H1 (cell line): ENCODE results near the gene AHRR. TPM values are rescaled to one million over a fixed set of nuclear protein-coding genes. Genes with fewer than 3 reads are reported as not detected.
"Not testable (repeated sequence)": the region's sequence is repeated elsewhere in the genome, so short reads cannot be mapped to it uniquely, and the experiment has no call there.

Experiments
- CTCF ChIA-PET: fragments of 300-600 bp; sonication (Branson Sonifier 250); formaldehyde crosslinking; loops from one replicate; lab custom pipeline; 2021; ENCODE audit not compliant: partially characterized antibody; lab: Charles Lee
- POLR2A ChIA-PET: fragments of 300-600 bp; sonication (Branson Sonifier 250); formaldehyde crosslinking; loops from one replicate; lab custom pipeline; 2021; ENCODE audit warnings: inconsistent platforms; ENCODE audit not compliant: partially characterized antibody; lab: Charles Lee
- DNase-seq, 2 experiments: peaks; one replicate each; pipeline versions ENCODE4 v3.0.0 to v3.0.0-alpha.2; 2010 to 2022; ENCODE audit warnings: low spot score in 2 of 2, low read depth in 1 of 2, mixed read lengths in 1 of 2
- FAIRE-seq: peaks from 2 replicates; lab custom pipeline; 2011; peaks lifted over from hg19 to GRCh38; lab: Jason Lieb, UNC
- H2AFZ ChIP-seq: 2 replicates; pipeline ENCODE4 v1.8.1; 2012; ENCODE audit warnings: low read length, inconsistent platforms
- H2AK5ac ChIP-seq: 2 replicates; pipeline ENCODE4 v1.6.1; 2013; ENCODE audit warnings: low read depth, low read length
- H2BK120ac ChIP-seq: replicated peaks from 2 replicates; pipeline ENCODE3; 2013; ENCODE audit warnings: low read depth, low read length, inconsistent platforms
- H2BK12ac ChIP-seq: 2 replicates; pipeline ENCODE4 v1.6.1; 2013; ENCODE audit warnings: low read depth, low read length
- H2BK15ac ChIP-seq: 2 replicates; pipeline ENCODE4 v1.6.1; 2013; ENCODE audit warnings: low read length
- H2BK20ac ChIP-seq: 2 replicates; pipeline ENCODE4 v1.6.1; 2013; ENCODE audit warnings: low read length
- H2BK5ac ChIP-seq: 2 replicates; pipeline ENCODE4 v1.6.1; 2013; ENCODE audit warnings: low read depth, low read length
- H3K14ac ChIP-seq: 2 replicates; pipeline ENCODE4 v1.6.1; 2013; ENCODE audit warnings: inconsistent platforms; ENCODE audit not compliant: insufficient read length
- H3K18ac ChIP-seq: 2 replicates; pipeline ENCODE4 v1.6.1; 2013; ENCODE audit warnings: low read length; ENCODE audit errors: extremely low read depth
- H3K23ac ChIP-seq: 2 replicates; pipeline ENCODE4 v1.6.1; 2013; ENCODE audit warnings: inconsistent platforms; ENCODE audit not compliant: insufficient read length
- H3K23me2 ChIP-seq: 2 replicates; pipeline ENCODE4 v1.6.1; 2013; ENCODE audit warnings: low read depth, low read length
- H3K27ac ChIP-seq: 2 replicates; pipeline ENCODE4 v1.6.1; 2011; ENCODE audit warnings: low read depth, low read length, inconsistent platforms
- H3K27me3 ChIP-seq, 4 experiments: replicated peaks in 1 of 4; 1 replicate in 1 of 4; 2 replicates in 3 of 4; pipeline versions ENCODE4 v1.6.1 to v1.8.1; 2011 to 2013; ENCODE audit warnings: low read length in 3 of 4, mild to moderate bottlenecking in 3 of 4, inconsistent platforms in 2 of 4, mixed read lengths in 2 of 4, moderate library complexity in 1 of 4; ENCODE audit not compliant: control insufficient read depth in 3 of 4, insufficient read depth in 3 of 4; ENCODE audit errors: extremely low read depth in 1 of 4
- H3K36me3 ChIP-seq, 4 experiments: 2 replicates each; pipeline versions ENCODE4 v1.6.1 to v1.8.1; 2011 to 2013; ENCODE audit warnings: mild to moderate bottlenecking in 4 of 4, low read length in 3 of 4, moderate library complexity in 2 of 4, control low read depth in 1 of 4, inconsistent platforms in 1 of 4; ENCODE audit not compliant: insufficient read depth in 4 of 4, control insufficient read depth in 2 of 4
- H3K4ac ChIP-seq: replicated peaks from 2 replicates; pipeline ENCODE3; 2013; ENCODE audit warnings: low read length, low read depth, mixed read lengths, inconsistent platforms; ENCODE audit not compliant: insufficient read length
- H3K4me1 ChIP-seq, 4 experiments: replicated peaks in 1 of 4; 1 replicate in 1 of 4; 2 replicates in 3 of 4; pipeline versions ENCODE4 v1.6.1 to v1.8.1; 2011 to 2013; ENCODE audit warnings: low read length in 3 of 4, inconsistent platforms in 2 of 4, mixed read lengths in 1 of 4; ENCODE audit not compliant: insufficient read depth in 4 of 4, control insufficient read depth in 3 of 4
- H3K4me2 ChIP-seq, 2 experiments: 2 replicates each; pipeline versions ENCODE4 v1.6.1 to v1.8.1; 2011 to 2013; ENCODE audit warnings: low read depth in 2 of 2, low read length in 2 of 2, control low read depth in 1 of 2, inconsistent platforms in 1 of 2, mild to moderate bottlenecking in 1 of 2; ENCODE audit not compliant: insufficient read depth in 1 of 2
- H3K4me3 ChIP-seq, 4 experiments: fragments of 200-600, 300-600 bp in 1 of 4; sonication (generic), shearing (Covaris generic), sonication (Bioruptor Twin) in 1 of 4; 2 replicates each; pipeline versions ENCODE4 v1.5.1 to v1.8.1; 2011 to 2016; ENCODE audit warnings: low read length in 4 of 4, low read depth in 3 of 4, control low read depth in 2 of 4, inconsistent platforms in 2 of 4, mild to moderate bottlenecking in 2 of 4, mixed read lengths in 1 of 4, moderate library complexity in 1 of 4; ENCODE audit not compliant: insufficient read depth in 2 of 4; ENCODE audit errors: extremely low read depth in 1 of 4
- H3K56ac ChIP-seq: replicated peaks from 2 replicates; pipeline ENCODE3; 2013; ENCODE audit warnings: low read depth, mild to moderate bottlenecking, mixed read lengths, low read length, inconsistent platforms; ENCODE audit not compliant: insufficient read length
- H3K79me1 ChIP-seq: 2 replicates; pipeline ENCODE4 v1.6.1; 2013; ENCODE audit warnings: low read depth, low read length, control low read depth
- H3K79me2 ChIP-seq, 2 experiments: 2 replicates each; pipeline versions ENCODE4 v1.6.1 to v1.8.1; 2012 to 2013; ENCODE audit warnings: low read length in 2 of 2, mild to moderate bottlenecking in 2 of 2, inconsistent platforms in 1 of 2; ENCODE audit not compliant: insufficient read depth in 2 of 2, control insufficient read depth in 1 of 2
- H3K9ac ChIP-seq, 4 experiments: replicated peaks in 1 of 4; 1 replicate in 1 of 4; 2 replicates in 3 of 4; pipeline versions ENCODE4 v1.6.1 to v1.8.1; 2011 to 2013; ENCODE audit warnings: low read depth in 3 of 4, low read length in 3 of 4, control low read depth in 2 of 4, mild to moderate bottlenecking in 2 of 4, moderate library complexity in 2 of 4, inconsistent platforms in 1 of 4; ENCODE audit errors: extremely low read depth in 1 of 4
- H3K9me3 ChIP-seq, 2 experiments: 2 replicates each; pipeline versions ENCODE4 v1.6.1 to v1.8.1; 2012 to 2013; ENCODE audit warnings: mild to moderate bottlenecking in 2 of 2, moderate library complexity in 2 of 2, control low read depth in 1 of 2, inconsistent platforms in 1 of 2, low read depth in 1 of 2, low read length in 1 of 2, mixed read lengths in 1 of 2; ENCODE audit not compliant: insufficient read depth in 2 of 2
- H4K20me1 ChIP-seq, 2 experiments: replicated peaks in 1 of 2; 2 replicates each; pipeline versions ENCODE3 to v1.8.1; 2011 to 2013; ENCODE audit warnings: inconsistent platforms in 2 of 2, low read length in 2 of 2, mild to moderate bottlenecking in 1 of 2; ENCODE audit not compliant: insufficient read depth in 2 of 2, control insufficient read depth in 1 of 2
- H4K5ac ChIP-seq: 2 replicates; pipeline ENCODE4 v1.6.1; 2013; ENCODE audit warnings: low read length, low read depth, mixed read lengths, inconsistent platforms; ENCODE audit not compliant: insufficient read length
- H4K8ac ChIP-seq: 2 replicates; pipeline ENCODE4 v1.8.0; 2013; ENCODE audit warnings: mild to moderate bottlenecking, moderate library complexity, low read length, inconsistent platforms; ENCODE audit not compliant: insufficient read depth; ENCODE audit errors: extremely low read depth
- H4K91ac ChIP-seq: replicated peaks from 2 replicates; pipeline ENCODE3; 2013; ENCODE audit warnings: low read length, mixed read lengths, inconsistent platforms; ENCODE audit not compliant: insufficient read length
- WGBS, 2 experiments: shearing (Covaris generic) in 1 of 2; methylation state at CpG; one replicate each; pipeline versions ENCODE4 v1.1.6 to v1.1.7; 2013 to 2015; ENCODE audit warnings: low lambda C conversion rate in 2 of 2, mixed read lengths in 2 of 2, inconsistent platforms in 1 of 2, low coverage in 1 of 2, missing lambda C conversion rate in 1 of 2; ENCODE audit not compliant: insufficient replicate concordance in 2 of 2, insufficient coverage in 1 of 2, insufficient read length in 1 of 2; ENCODE audit errors: extremely low coverage in 1 of 2, missing lambda C conversion rate in 1 of 2; 5-methylcytosine and 5-hydroxymethylcytosine counted together
- polyA plus RNA-seq, 7 experiments: library from polyadenylated mRNA; depleted of rRNA in 3 of 7; stranded (reverse) in 5 of 7; unstranded in 2 of 7; fragments of >200 nt in 5 of 7; fragments of 200-250 nt in 2 of 7; gene quantifications; 1 replicate in 5 of 7; 2 replicates in 1 of 7; 4 replicates in 1 of 7; pipeline versions ENCODE4 v1.2.1 to v1.2.3, GENCODE V29; 2011 to 2013; ENCODE audit warnings: missing spikeins in 2 of 7, mixed read lengths in 2 of 7
- total RNA-seq: library from RNA; stranded (reverse); fragmentation: NEBNext Ultra II Directional; extraction: Animal tissue kit (Norgen Biotek cat#: 25700); gene quantifications from 2 replicates; pipeline ENCODE4 v1.2.1, GENCODE V29; 2021

AHRR gene
- total and polyA plus RNA-seq, 2 of the 8 experiments (the other 6 are each of a cell fraction or from before 2014, with no cell fraction given) = 0.41 to 0.80 TPM

GRCh38 chr5:294788-295187 is 26.7 kb upstream of the AHRR start:
- H2BK15ac ChIP-seq, H4K5ac ChIP-seq, H3K9ac ChIP-seq, CTCF ChIA-PET, DNase-seq, H2AK5ac ChIP-seq, H3K18ac ChIP-seq, H3K4me3 ChIP-seq, H3K14ac ChIP-seq, H3K4me1 ChIP-seq, H2BK5ac ChIP-seq, H2AFZ ChIP-seq, H2BK12ac ChIP-seq, FAIRE-seq, H2BK120ac ChIP-seq, H2BK20ac ChIP-seq, H4K20me1 ChIP-seq, H3K27ac ChIP-seq, H3K56ac ChIP-seq, H3K4ac ChIP-seq, H3K23me2 ChIP-seq, H3K27me3 ChIP-seq, H3K23ac ChIP-seq, H3K4me2 ChIP-seq, H3K79me2 ChIP-seq, H3K9me3 ChIP-seq, H4K8ac ChIP-seq, H3K79me1 ChIP-seq, H3K36me3 ChIP-seq, H4K91ac ChIP-seq: not testable (repeated sequence)
- POLR2A ChIA-PET = interaction anchor here (0.6 kb wide), 1 partner anchor 367 kb away, joined by 3 read pairs; no protein-coding TSS in a partner anchor
- 91% methylated on average over 17 of the region's 17 CpGs; no CpG with 5 or more reads in 1 of the 2 experiments for WGBS, 2 experiments

GRCh38 chr5:296207-296606 is 25.3 kb upstream of the AHRR start:
- H3K18ac ChIP-seq, FAIRE-seq, H3K9ac ChIP-seq, H4K20me1 ChIP-seq, H3K4me3 ChIP-seq, H4K91ac ChIP-seq, H2AFZ ChIP-seq, H3K4me2 ChIP-seq, H3K27me3 ChIP-seq, H2BK15ac ChIP-seq, H3K56ac ChIP-seq, H3K79me1 ChIP-seq, POLR2A ChIA-PET, H3K27ac ChIP-seq, H3K9me3 ChIP-seq, H2BK20ac ChIP-seq, H3K23me2 ChIP-seq, H3K4me1 ChIP-seq, H4K8ac ChIP-seq, H2BK12ac ChIP-seq, H3K23ac ChIP-seq, H2AK5ac ChIP-seq, H3K4ac ChIP-seq, H4K5ac ChIP-seq, H3K36me3 ChIP-seq, CTCF ChIA-PET, H3K14ac ChIP-seq, H3K79me2 ChIP-seq, H2BK120ac ChIP-seq, H2BK5ac ChIP-seq, DNase-seq: not testable (repeated sequence)
- 90% methylated on average over 6 of the region's 10 CpGs; no CpG with 5 or more reads in 1 of the 2 experiments for WGBS, 2 experiments
